Hypothalamus (tissue), 51 donors: ENCODE results near the gene BRI3.

Experiments
- DNase-seq, 51 donors: peaks; one replicate each; lab custom pipeline; 2025; lab: John Stamatoyannopoulos, UW

Gene BRI3

GRCh38 chr7:98335411-98335977 is 54.0 kb downstream of the BRI3 start:
- DNase-seq = no peak

- DNase-seq = no peak
Measured at GRCh38 chr7:98338441-98338840, 57.0 kb downstream of the BRI3 start.

GRCh38 chr7:98339043-98339442 is 57.6 kb downstream of the BRI3 start:
- DNase-seq = no peak

- DNase-seq = no peak
Measured at GRCh38 chr7:98341106-98341505, 59.6 kb downstream of the BRI3 start.
